SJSA1 (cell line): ENCODE results near the gene TRAFD1. TPM values are rescaled to one million over a fixed set of nuclear protein-coding genes. Genes with fewer than 3 reads are reported as not detected.
"Not testable (repeated sequence)": the region's sequence is repeated elsewhere in the genome, so short reads cannot be mapped to it uniquely, and the experiment has no call there.

Experiments
- DNase-seq, 2 experiments: peaks; one replicate each; pipeline ENCODE4 v3.0.0-alpha.2; 2015 to 2020; ENCODE audit warnings: low spot score in 2 of 2, low read depth in 1 of 2
- H3K27ac ChIP-seq: fragments of 250-450 bp; sonication (Bioruptor Pico); 2 replicates; pipeline ENCODE4 v1.5.1; 2020; ENCODE audit warnings: mild to moderate bottlenecking, moderate library complexity
- H3K27me3 ChIP-seq: fragments of 250-450 bp; sonication (Bioruptor Pico); replicated peaks from 2 replicates; pipeline ENCODE4 v1.5.1; 2020; ENCODE audit warnings: mild to moderate bottlenecking, moderate library complexity
- H3K36me3 ChIP-seq: fragments of 250-450 bp; sonication (Bioruptor Pico); 2 replicates; pipeline ENCODE4 v1.5.1; 2020; ENCODE audit warnings: mild to moderate bottlenecking
- H3K4me1 ChIP-seq: fragments of 250-450 bp; sonication (Bioruptor Pico); replicated peaks from 2 replicates; pipeline ENCODE4 v1.6.1; 2021; ENCODE audit warnings: mild to moderate bottlenecking
- H3K4me3 ChIP-seq: fragments of 250-450 bp; sonication (Bioruptor Pico); 2 replicates; pipeline ENCODE4 v1.5.1; 2020; ENCODE audit warnings: mild to moderate bottlenecking
- H3K9me3 ChIP-seq: fragments of 250-450 bp; sonication (Bioruptor Pico); replicated peaks from 2 replicates; pipeline ENCODE4 v1.5.1; 2020; ENCODE audit warnings: mild to moderate bottlenecking
- total RNA-seq: library from RNA; depleted of rRNA; stranded (reverse); fragments of >200 nt; shearing (Covaris generic); gene quantifications from 2 replicates; pipeline ENCODE4 v1.2.3, GENCODE V29; 2014; rRNA removed

Gene TRAFD1
- total RNA-seq: 37.3 and 38.2 TPM in 2 replicates

DNA sequence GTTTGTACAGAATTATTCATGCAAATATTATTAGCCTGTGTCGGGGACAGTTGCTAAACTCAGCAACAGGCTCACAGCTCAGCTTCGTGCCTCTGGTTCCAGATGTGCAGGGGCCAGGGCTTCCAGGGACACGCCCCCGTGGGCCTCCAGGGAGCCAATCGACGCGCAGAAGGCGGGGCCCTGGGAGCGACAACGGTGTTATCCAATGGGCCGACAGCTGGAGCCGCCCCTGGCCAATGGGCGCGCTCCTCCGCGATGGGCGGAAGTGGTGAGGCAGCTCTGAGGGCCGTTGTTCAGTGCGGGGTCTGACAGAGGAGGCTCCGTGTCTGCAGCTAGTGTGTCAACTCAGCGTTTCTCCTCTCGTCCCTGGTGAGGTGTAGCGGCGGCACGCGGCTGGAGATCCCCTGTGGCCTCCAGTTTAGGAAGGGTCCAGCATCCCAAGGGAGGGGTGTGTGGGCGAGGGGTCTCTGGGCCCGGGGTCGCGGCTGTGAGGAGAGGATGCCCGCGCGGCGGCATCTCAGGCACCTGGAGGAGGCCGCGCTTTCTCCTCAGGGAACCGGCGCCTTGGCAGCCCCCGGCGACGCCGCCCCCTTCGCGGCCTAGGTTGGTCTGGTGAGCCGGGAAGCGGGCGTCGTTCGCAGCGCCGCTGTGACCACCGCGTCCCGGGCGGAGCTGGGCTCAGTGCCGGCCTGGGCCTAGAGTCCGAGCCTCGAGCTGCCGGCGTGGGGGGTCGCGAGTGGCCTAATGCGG is at the start of gene TRAFD1:
Gene TRAFD1, plus strand, starts transcription at position 311 of the 750 bp plus-strand sequence. CDS start 4,963 bp downstream, outside the sequence.
- Histone ChIP-seq H3K4me3 (peak within 1 kb of the TSS; percentile 75), H3K36me3 (0 out of 2 replicates have a peak, but pooled peaks cover 4% of the 10 kb centered on the region), H3K27ac (peak within 1 kb of the TSS; percentile 56), H3K9me3 (no peaks in the 10 kb centered on the region), H3K27me3 (no peaks in the 10 kb centered on the region), H3K4me1 (peaks cover 54% of the 10 kb centered on the region)
- DNase-seq: peak; percentile 96 to 97

DNA sequence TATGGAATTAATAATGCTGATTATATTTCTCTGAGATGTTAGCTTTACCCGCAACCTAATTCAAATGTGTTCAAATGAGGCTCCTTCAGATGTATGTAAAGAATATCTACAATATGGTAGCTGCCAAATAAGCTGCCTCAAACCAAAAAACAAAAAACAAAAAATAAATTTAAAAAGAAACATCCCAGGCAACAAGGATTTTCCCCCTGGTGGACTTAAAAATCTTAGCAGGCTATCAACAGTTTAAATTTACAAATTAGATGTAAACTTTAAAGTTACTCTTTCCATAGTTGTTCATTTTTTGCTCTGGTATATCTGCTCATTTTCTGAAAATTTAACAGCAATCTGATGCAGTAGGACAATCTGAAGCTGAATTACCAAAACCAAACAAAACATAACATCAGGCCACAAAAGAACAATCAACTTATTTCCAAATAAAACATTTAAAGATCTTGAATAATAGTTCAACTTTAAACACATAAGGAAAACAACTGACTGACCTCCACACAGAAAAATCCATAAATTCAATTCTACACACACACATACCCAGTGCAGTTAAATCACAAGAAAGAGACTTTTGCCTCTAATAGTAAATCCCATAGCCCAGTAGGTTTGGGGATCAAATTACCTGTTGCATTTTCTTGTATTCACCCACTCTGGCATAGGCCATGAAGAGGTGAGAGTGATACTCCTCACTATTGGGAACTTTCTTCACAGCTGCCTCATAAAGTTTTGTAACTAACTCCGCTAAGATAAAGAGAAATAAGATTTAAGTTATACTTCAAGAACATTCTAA is 38.1 kb upstream of the TRAFD1 start:
- Histone ChIP-seq H3K4me1 (peaks cover 12% of the 10 kb centered on the region), H3K36me3 (peaks cover 71% of the 10 kb centered on the region), H3K27me3 (no peaks in the 10 kb centered on the region), H3K27ac (no peak overlapping the region), H3K9me3 (no peaks in the 10 kb centered on the region), H3K4me3 (no peak overlapping the region)
- DNase-seq: no peak

DNA sequence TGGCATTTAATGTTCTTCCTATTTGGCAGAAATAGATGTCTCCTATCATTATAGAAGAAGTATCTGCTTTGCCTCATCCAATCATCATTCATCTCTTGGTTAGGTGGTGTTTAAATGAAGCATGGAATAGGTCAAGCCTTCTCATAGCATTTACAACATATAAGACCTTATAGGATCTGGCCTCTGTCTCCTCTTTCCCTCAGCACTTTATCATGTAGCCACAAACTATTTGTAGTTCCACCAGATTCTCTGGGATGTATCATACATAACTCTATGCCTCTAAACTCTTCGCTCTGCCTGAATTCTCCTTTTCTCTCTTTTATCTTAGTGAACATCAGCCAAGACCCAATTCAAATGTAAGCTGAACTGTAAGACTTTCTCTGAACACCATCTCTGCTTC is 37.5 kb upstream of the TRAFD1 start:
- no peak overlapping the region for H3K4me3 ChIP-seq
- H3K9me3 ChIP-seq: no peaks in the 10 kb centered on the region
- H3K36me3 ChIP-seq: peaks cover 77% of the 10 kb centered on the region
- no peaks in the 10 kb centered on the region for H3K27me3 ChIP-seq
- H3K4me1 ChIP-seq: peaks cover 12% of the 10 kb centered on the region
- H3K27ac ChIP-seq: no peak overlapping the region
- no peak for DNase-seq

DNA sequence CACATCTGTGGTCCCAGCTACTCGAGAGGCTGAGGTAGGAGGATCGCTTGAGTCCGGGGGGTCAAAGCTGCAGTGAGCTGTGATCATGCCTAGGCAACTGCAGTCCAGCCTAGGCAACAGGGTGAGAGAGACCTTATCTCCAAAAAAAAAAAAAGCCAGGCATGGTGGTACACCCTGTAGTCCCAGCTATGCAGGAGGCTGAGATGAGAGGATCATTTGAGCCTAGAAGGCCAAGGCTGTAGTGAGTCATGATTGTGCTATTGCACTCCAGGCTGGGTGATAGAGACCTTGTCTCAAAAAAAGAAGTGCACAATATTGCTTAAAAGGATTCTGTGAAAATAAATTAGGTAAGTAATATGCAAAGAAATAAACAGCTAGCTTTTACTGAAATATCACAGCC is 33.8 kb upstream of the TRAFD1 start:
- Histone ChIP-seq H3K4me3 (no peak overlapping the region), H3K4me1 (peaks cover 20% of the 10 kb centered on the region), H3K9me3 (no peaks in the 10 kb centered on the region), H3K27ac (no peak overlapping the region), H3K27me3 (no peaks in the 10 kb centered on the region), H3K36me3 (peaks cover 70% of the 10 kb centered on the region)
- no peak for DNase-seq

- Histone ChIP-seq H3K9me3 (no peaks in the 10 kb centered on the region), H3K27me3 (no peaks in the 10 kb centered on the region), H3K27ac (peak overlapping the region; percentile 43), H3K4me3 (no peak overlapping the region), H3K36me3 (peaks cover 65% of the 10 kb centered on the region), H3K4me1 (peaks cover 41% of the 10 kb centered on the region)
- DNase-seq: no peak
Measured at GRCh38 chr12:112096070-112096469, 29.3 kb upstream of the TRAFD1 start.

GRCh38 chr12:112096667-112097066 is 28.7 kb upstream of the TRAFD1 start:
- no peak overlapping the region for H3K4me3 ChIP-seq
- peak overlapping the region; percentile 43 for H3K27ac ChIP-seq
- peak; percentile 57 to 82 for DNase-seq
- H3K9me3 ChIP-seq: no peaks in the 10 kb centered on the region
- H3K27me3 ChIP-seq: no peaks in the 10 kb centered on the region
- H3K4me1 ChIP-seq: peaks cover 41% of the 10 kb centered on the region
- H3K36me3 ChIP-seq: peaks cover 63% of the 10 kb centered on the region

- DNase-seq: no peak
- H3K27me3 ChIP-seq: no peaks in the 10 kb centered on the region
- no peak overlapping the region for H3K4me3 ChIP-seq
- 0 out of 2 replicates have a peak overlapping the region, but pooled peaks have one; percentile 43 for H3K27ac ChIP-seq
- no peaks in the 10 kb centered on the region for H3K9me3 ChIP-seq
- H3K36me3 ChIP-seq: peaks cover 53% of the 10 kb centered on the region
- peaks cover 41% of the 10 kb centered on the region for H3K4me1 ChIP-seq
Measured at GRCh38 chr12:112097641-112098040, 27.7 kb upstream of the TRAFD1 start.

DNA sequence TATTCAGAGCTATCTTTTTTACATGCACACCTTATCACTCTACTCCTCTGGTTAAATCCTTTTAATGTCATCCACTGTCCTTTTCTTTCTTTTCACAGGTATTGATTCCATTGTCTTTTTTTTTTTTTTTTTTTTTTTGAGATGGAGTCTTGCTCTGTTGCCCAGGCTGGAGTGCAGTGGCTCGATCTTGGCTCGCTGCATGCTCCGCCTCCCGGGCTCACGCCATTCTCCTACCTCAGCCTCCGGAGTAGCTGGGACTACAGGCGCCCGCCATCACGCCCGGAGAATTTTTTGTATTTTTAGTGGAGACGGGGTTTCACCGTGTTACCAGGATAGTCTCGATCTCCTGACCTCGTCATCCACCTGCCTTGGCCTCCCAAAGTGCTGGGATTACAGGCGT is 24.9 kb upstream of the TRAFD1 start:
- not testable (repeated sequence) for DNase-seq, H3K4me3 ChIP-seq, H3K9me3 ChIP-seq, H3K27ac ChIP-seq, H3K27me3 ChIP-seq
- peaks cover 55% of the 10 kb centered on the region for H3K36me3 ChIP-seq
- peaks cover 31% of the 10 kb centered on the region for H3K4me1 ChIP-seq

GRCh38 chr12:112102127-112102526 is 23.2 kb upstream of the TRAFD1 start:
- peaks cover 29% of the 10 kb centered on the region for H3K4me1 ChIP-seq
- no peak overlapping the region for H3K4me3 ChIP-seq
- H3K36me3 ChIP-seq: peaks cover 60% of the 10 kb centered on the region

GRCh38 chr12:112102746-112103145 is 22.6 kb upstream of the TRAFD1 start:
- H3K36me3 ChIP-seq: peaks cover 54% of the 10 kb centered on the region
- not testable (repeated sequence) for H3K9me3 ChIP-seq

More at GRCh38 chr12:112102127-112102526, 23.2 kb upstream of the TRAFD1 start:
- Histone ChIP-seq H3K9me3 (no peaks in the 10 kb centered on the region), H3K27me3 (no peaks in the 10 kb centered on the region), H3K27ac (no peak overlapping the region)
- DNase-seq: no peak

DNA sequence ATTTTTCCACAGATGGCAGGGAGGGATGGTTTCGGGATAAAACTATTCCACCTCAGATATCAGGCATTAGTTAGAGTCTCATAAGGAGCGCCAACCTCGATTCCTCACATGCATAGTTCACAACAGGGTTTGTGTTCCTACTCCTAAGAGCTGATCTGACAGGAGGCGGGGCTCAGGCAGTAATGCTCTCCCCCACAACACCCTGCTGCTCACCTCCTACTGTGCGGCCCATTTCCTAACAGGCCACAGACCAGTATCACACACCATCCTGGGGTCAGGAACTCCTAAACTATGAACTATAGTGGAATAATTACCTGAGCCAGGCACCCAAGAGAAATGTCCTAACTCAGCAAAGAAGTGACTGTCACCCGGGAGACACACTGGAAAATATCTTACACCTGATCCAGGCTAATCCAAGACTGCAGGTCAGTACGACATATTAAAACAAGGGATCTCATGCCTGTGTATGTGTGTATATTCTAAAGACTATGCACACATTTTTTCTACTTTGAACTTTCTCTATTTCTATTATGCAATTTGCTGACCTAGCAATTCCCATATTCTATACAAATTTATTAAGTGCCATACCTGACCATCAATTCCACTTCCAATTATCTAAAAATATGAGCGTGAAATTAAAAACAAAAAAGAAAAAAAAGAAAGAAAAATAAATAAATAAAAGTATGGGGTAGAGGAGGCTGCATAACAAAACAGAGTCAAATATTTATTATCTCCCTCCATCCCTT is 21.4 kb upstream of the TRAFD1 start:
- no peaks in the 10 kb centered on the region for H3K9me3 ChIP-seq
- no peaks in the 10 kb centered on the region for H3K27me3 ChIP-seq
- peaks cover 55% of the 10 kb centered on the region for H3K36me3 ChIP-seq
- DNase-seq: no peak
- H3K4me1 ChIP-seq: peaks cover 23% of the 10 kb centered on the region
- H3K27ac ChIP-seq: no peak overlapping the region
- H3K4me3 ChIP-seq: no peak overlapping the region

More at GRCh38 chr12:112102746-112103145, 22.6 kb upstream of the TRAFD1 start:
- H3K27ac ChIP-seq, H3K27me3 ChIP-seq, H3K4me3 ChIP-seq, DNase-seq: not testable (repeated sequence)
- peaks cover 29% of the 10 kb centered on the region for H3K4me1 ChIP-seq

DNA sequence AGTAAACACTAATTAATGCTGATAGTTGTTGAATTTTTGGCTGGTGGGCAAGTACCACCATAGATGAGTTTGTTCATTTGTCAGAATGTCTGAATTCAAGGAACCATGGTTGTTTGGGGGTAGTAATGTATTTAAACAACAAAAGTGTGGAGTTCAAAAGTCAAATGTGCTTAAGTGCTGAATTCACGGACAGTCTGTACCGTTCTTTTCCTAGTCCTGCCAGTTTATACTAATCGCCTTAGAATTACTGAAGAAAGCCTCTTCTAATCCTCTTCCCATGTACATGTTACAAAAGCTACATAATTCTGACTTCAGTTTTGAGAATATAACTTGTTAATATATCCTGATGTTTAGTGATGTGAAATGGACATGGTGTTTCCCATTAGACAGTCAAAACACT is 19.5 kb upstream of the TRAFD1 start:
- Histone ChIP-seq H3K9me3 (no peaks in the 10 kb centered on the region), H3K36me3 (peaks cover 43% of the 10 kb centered on the region), H3K4me3 (no peak overlapping the region), H3K27me3 (no peaks in the 10 kb centered on the region), H3K27ac (no peak overlapping the region), H3K4me1 (peaks cover 34% of the 10 kb centered on the region)
- DNase-seq: no peak

- H3K4me1 ChIP-seq: peaks cover 45% of the 10 kb centered on the region
- DNase-seq: no peak
- peak overlapping the region; percentile 87 for H3K4me3 ChIP-seq
Measured at GRCh38 chr12:112107306-112108201, 17.8 kb upstream of the TRAFD1 start.

More at GRCh38 chr12:112107306-112108201, 17.8 kb upstream of the TRAFD1 start:
- H3K27ac ChIP-seq: peak overlapping the region; percentile 69; the same call in 1 of the 2 replicates
- H3K9me3 ChIP-seq: no peaks in the 10 kb centered on the region
- peaks cover 37% of the 10 kb centered on the region for H3K36me3 ChIP-seq
- no peaks in the 10 kb centered on the region for H3K27me3 ChIP-seq
